Measurements from ENCODE around the gene TPM2.

DNA sequence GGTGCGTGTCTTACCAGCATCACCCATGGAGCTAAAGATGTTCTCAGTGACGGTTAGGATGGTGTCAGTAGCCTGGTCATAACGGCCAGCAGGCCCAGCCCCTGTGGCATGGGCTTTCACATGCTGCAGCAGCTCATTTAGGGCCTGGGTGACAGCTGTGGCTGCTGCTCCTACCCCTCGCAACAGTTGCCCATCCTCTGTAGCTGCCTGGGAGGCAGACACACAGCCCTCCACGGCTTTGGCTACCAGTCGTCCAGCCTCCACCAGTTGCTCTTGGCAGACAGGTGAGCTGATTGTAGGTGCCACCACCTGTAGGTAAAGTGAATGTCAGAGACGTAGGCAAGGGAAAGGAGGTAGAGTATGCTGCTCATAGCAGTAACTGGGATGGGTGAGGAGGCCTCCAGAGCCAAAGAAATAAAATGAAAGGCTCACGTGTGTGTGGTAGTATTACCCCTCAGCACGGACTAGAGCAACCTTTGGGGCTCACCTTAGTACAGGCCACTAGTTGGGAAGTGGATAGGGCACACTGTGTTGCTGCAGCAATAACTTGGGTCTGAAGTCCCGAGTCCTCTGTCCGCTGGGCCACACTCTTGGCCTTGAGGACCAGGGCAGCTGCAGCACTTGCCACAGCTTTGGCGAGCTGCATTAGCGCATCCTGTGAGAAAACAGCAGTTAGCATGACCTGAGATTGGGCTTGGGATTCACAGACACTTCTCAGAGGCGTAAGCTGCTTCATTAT lies 27.6 kb upstream of the TPM2 start:
- TF ChIP-seq, protein P1, sequence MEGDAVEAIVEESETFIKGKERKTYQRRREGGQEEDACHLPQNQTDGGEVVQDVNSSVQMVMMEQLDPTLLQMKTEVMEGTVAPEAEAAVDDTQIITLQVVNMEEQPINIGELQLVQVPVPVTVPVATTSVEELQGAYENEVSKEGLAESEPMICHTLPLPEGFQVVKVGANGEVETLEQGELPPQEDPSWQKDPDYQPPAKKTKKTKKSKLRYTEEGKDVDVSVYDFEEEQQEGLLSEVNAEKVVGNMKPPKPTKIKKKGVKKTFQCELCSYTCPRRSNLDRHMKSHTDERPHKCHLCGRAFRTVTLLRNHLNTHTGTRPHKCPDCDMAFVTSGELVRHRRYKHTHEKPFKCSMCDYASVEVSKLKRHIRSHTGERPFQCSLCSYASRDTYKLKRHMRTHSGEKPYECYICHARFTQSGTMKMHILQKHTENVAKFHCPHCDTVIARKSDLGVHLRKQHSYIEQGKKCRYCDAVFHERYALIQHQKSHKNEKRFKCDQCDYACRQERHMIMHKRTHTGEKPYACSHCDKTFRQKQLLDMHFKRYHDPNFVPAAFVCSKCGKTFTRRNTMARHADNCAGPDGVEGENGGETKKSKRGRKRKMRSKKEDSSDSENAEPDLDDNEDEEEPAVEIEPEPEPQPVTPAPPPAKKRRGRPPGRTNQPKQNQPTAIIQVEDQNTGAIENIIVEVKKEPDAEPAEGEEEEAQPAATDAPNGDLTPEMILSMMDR (IDR thresholded peaks at IDR 0.05), result no peak
- TF ChIP-seq EZH2 (IDR thresholded peaks at IDR 0.05), result no peak

Measured in neural progenitor cell (in vitro differentiated cells).